GM19023 (cell line): Measurements from ENCODE around the gene SCTR.

Source experiments
- ATAC-seq: cut with Tn5 transposase; IDR thresholded peaks from one replicate; pipeline ENCODE4 v1.9.1; 2021; ENCODE audit warnings: mild to moderate bottlenecking, moderate library complexity; ENCODE audit not compliant: unreplicated experiment

Gene SCTR

GRCh38 chr2:119488245-119489214 lies 35.8 kb downstream of the SCTR start:
- peak; percentile 26 for ATAC-seq

GRCh38 chr2:119487434-119488244 lies 36.6 kb downstream of the SCTR start:
- ATAC-seq, result peak; percentile 93

GRCh38 chr2:119486886-119487285 lies 37.4 kb downstream of the SCTR start:
- no peak for ATAC-seq

GRCh38 chr2:119486196-119486827 lies 38.0 kb downstream of the SCTR start:
- no peak for ATAC-seq

- ATAC-seq, result no peak
Measured at GRCh38 chr2:119485336-119486110, 38.8 kb downstream of the SCTR start.

GRCh38 chr2:119484834-119485233 lies 39.4 kb downstream of the SCTR start:
- ATAC-seq, result no peak

GRCh38 chr2:119483896-119484718 lies 40.2 kb downstream of the SCTR start:
- no peak for ATAC-seq

GRCh38 chr2:119483395-119483753 lies 40.9 kb downstream of the SCTR start:
- ATAC-seq, result no peak

- ATAC-seq, result no peak
Measured at GRCh38 chr2:119482481-119483394, 41.5 kb downstream of the SCTR start.

- ATAC-seq, result no peak
Measured at GRCh38 chr2:119481501-119482455, 42.5 kb downstream of the SCTR start.

GRCh38 chr2:119480718-119481142 lies 43.6 kb downstream of the SCTR start:
- no peak for ATAC-seq

GRCh38 chr2:119480184-119480583 lies 44.1 kb downstream of the SCTR start:
- no peak for ATAC-seq

GRCh38 chr2:119478978-119479295 lies 45.3 kb downstream of the SCTR start:
- no peak for ATAC-seq

- no peak for ATAC-seq
Measured at GRCh38 chr2:119478188-119478977, 45.9 kb downstream of the SCTR start.

- no peak for ATAC-seq
Measured at GRCh38 chr2:119477113-119477505, 47.2 kb downstream of the SCTR start.

GRCh38 chr2:119476301-119477112 lies 47.8 kb downstream of the SCTR start:
- peak; percentile 88 for ATAC-seq
